Tibial nerve (tissue), 4 donors: ENCODE measurements around the gene CFAP92.

Source experiments
- CTCF ChIP-seq, 5 experiments: fragments of 200-600 bp in 3 of 5; fragments of 450-650 bp in 2 of 5; sonication (generic) in 3 of 5; IDR thresholded peaks; one replicate each; pipeline ENCODE4 v1.5.1; 2016 to 2019; ENCODE audit warnings: antibody characterized with exemption in 5 of 5, mild to moderate bottlenecking in 3 of 5, moderate library complexity in 2 of 5
- EP300 ChIP-seq, 2 donors: sonication (generic); formaldehyde crosslinking; IDR thresholded peaks; one replicate each; pipeline ENCODE4 v1.6.1; 2017; ENCODE audit warnings: antibody characterized with exemption in 2 of 2, mild to moderate bottlenecking in 1 of 2
- POLR2A ChIP-seq, 2 donors: fragments of 450-650 bp; IDR thresholded peaks; one replicate each; pipeline ENCODE4 v1.6.1; 2017; ENCODE audit warnings: antibody characterized with exemption in 2 of 2, mild to moderate bottlenecking in 2 of 2, moderate library complexity in 2 of 2

- TF ChIP-seq CTCF (IDR thresholded peaks at IDR 0.05) (no peak), POLR2A (IDR thresholded peaks at IDR 0.05) (no peak), EP300 (IDR thresholded peaks at IDR 0.05) (no peak)
These were observed 115.8 kb downstream of the CFAP92 start for GRCh38 chr3:128878011-128878457.
